ENCODE measurements around the gene GPX5.

The GPX5 gene

DNA sequence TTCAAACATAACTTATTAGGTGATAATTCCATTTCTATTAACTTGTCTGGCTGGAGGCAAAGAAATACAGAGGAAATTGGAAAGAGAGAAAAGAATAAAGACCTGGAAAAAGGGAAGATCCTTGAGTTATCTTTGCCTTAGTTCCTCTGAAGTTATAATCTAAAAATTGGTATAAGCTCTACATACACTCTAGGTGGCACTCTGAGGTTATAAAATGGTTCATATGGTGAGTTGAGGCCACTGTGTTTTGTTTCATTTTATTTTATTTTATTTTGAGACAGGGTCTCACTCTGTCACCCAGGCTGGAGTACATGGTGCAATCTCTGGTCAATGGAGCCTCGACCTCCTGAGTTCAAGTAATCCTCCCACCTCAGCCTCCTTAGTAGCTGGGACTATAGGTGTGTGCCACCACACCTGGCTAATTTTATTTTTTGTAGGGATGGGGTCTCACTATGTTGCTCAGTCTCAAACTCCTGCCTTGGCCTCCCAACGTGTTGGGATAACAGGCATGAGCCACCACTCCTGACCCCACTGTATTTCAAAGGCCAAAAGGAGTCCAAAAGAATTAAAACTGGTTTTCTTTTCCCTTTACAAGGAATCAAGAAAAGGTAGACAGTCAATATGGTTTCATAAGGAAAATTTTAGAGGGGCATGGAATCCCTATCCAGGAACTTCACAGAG is 29.4 kb upstream of the GPX5 start:
- ChIA-PET CTCF (interaction anchor here (0.6 to 2.9 kb wide), 25 partner anchors 18 to 1092 kb away, joined by 3 to 21 read pairs (median 3); partner anchors contain the start of gene GPX6), POLR2A (interaction anchor here (0.9 kb wide), 1 partner anchor 88 kb away, joined by 3 read pairs; no protein-coding TSS in a partner anchor)
- Histone ChIP-seq H3K9me3 (ENCODE audit: control insufficient read depth, insufficient read depth, low read depth, low read length) (no peaks in the 10 kb centered on the region), H3K27ac (ENCODE audit: extremely low read depth, low read depth, low read length) (no peak overlapping the region), H3K36me3 (ENCODE audit: control insufficient read depth in 2 of 2, insufficient read depth in 1 of 2, low read length in 2 of 2) (no peaks in the 10 kb centered on the region), H3K4me1 (ENCODE audit: control insufficient read depth, insufficient read depth, low read length) (no peaks in the 10 kb centered on the region), H3K4me3 (ENCODE audit: low read depth, low read length) (no peak overlapping the region)
- TF ChIP-seq SP3 (tag by site-specific recombination; IDR thresholded peaks at IDR 0.05) (no peak), ZNF121 (tag by site-specific recombination; IDR thresholded peaks at IDR 0.05) (peak; percentile 85), ZNF214 (tag by site-specific recombination; IDR thresholded peaks at IDR 0.05; ENCODE audit: borderline replicate concordance) (no peak), ZNF76 (tag by site-specific recombination; IDR thresholded peaks at IDR 0.05; ENCODE audit: borderline replicate concordance, low read depth) (no peak), ZFP69B (tag by site-specific recombination; IDR thresholded peaks at IDR 0.05) (no peak), ZNF146 (tag by site-specific recombination; IDR thresholded peaks at IDR 0.05) (no peak), ZNF791 (tag by site-specific recombination; IDR thresholded peaks at IDR 0.05) (no peak), KLF9 (tag by site-specific recombination; IDR thresholded peaks at IDR 0.05; ENCODE audit: low read depth) (no peak), ZNF654 (tag by site-specific recombination; IDR thresholded peaks at IDR 0.05; ENCODE audit: low read depth) (peak; percentile 56)
- TF ChIP-seq, protein P1, sequence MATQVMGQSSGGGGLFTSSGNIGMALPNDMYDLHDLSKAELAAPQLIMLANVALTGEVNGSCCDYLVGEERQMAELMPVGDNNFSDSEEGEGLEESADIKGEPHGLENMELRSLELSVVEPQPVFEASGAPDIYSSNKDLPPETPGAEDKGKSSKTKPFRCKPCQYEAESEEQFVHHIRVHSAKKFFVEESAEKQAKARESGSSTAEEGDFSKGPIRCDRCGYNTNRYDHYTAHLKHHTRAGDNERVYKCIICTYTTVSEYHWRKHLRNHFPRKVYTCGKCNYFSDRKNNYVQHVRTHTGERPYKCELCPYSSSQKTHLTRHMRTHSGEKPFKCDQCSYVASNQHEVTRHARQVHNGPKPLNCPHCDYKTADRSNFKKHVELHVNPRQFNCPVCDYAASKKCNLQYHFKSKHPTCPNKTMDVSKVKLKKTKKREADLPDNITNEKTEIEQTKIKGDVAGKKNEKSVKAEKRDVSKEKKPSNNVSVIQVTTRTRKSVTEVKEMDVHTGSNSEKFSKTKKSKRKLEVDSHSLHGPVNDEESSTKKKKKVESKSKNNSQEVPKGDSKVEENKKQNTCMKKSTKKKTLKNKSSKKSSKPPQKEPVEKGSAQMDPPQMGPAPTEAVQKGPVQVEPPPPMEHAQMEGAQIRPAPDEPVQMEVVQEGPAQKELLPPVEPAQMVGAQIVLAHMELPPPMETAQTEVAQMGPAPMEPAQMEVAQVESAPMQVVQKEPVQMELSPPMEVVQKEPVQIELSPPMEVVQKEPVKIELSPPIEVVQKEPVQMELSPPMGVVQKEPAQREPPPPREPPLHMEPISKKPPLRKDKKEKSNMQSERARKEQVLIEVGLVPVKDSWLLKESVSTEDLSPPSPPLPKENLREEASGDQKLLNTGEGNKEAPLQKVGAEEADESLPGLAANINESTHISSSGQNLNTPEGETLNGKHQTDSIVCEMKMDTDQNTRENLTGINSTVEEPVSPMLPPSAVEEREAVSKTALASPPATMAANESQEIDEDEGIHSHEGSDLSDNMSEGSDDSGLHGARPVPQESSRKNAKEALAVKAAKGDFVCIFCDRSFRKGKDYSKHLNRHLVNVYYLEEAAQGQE (tag by site-specific recombination; IDR thresholded peaks at IDR 0.05) = no peak
- TF ChIP-seq, protein P2, sequence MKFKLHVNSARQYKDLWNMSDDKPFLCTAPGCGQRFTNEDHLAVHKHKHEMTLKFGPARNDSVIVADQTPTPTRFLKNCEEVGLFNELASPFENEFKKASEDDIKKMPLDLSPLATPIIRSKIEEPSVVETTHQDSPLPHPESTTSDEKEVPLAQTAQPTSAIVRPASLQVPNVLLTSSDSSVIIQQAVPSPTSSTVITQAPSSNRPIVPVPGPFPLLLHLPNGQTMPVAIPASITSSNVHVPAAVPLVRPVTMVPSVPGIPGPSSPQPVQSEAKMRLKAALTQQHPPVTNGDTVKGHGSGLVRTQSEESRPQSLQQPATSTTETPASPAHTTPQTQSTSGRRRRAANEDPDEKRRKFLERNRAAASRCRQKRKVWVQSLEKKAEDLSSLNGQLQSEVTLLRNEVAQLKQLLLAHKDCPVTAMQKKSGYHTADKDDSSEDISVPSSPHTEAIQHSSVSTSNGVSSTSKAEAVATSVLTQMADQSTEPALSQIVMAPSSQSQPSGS (tag by site-specific recombination; IDR thresholded peaks at IDR 0.05; ENCODE audit: low read depth) = no peak
- TF ChIP-seq, protein P3, sequence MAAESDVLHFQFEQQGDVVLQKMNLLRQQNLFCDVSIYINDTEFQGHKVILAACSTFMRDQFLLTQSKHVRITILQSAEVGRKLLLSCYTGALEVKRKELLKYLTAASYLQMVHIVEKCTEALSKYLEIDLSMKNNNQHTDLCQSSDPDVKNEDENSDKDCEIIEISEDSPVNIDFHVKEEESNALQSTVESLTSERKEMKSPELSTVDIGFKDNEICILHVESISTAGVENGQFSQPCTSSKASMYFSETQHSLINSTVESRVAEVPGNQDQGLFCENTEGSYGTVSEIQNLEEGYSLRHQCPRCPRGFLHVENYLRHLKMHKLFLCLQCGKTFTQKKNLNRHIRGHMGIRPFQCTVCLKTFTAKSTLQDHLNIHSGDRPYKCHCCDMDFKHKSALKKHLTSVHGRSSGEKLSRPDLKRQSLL (tag by site-specific recombination; IDR thresholded peaks at IDR 0.05) = no peak

DNA sequence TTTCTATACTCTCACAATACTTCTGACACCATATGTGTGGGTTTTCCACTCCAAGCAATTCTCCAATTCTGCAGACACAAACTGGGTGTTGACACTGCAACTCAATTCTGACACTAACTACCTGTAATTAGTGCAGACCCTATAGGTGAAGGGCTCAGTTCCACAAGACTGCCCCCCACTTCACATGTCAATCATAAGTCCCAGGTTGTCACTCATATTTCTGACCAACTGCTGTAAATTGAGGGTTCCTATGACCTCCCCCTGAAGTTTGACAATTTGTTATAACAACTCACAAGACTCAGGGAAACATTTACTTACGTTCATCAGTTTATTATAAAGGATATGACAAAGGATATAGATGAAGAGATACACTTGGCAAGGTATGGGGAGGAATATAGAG is 28.4 kb upstream of the GPX5 start:
- CTCF ChIA-PET = interaction anchor here (0.6 to 3.7 kb wide), 6 partner anchors 20 to 313 kb away, joined by 3 to 21 read pairs (median 8); no protein-coding TSS in a partner anchor
- no peak overlapping the region for H3K4me3 ChIP-seq (ENCODE audit: low read depth, low read length)
- no peak overlapping the region for H3K27ac ChIP-seq (ENCODE audit: extremely low read depth, low read depth, low read length)
- POLR2A ChIA-PET = interaction anchor here (0.8 kb wide), 1 partner anchor 89 kb away, joined by 3 read pairs; no protein-coding TSS in a partner anchor
- H3K36me3 ChIP-seq (ENCODE audit: control insufficient read depth in 2 of 2, insufficient read depth in 1 of 2, low read length in 2 of 2) = no peaks in the 10 kb centered on the region
- no peaks in the 10 kb centered on the region for H3K4me1 ChIP-seq (ENCODE audit: control insufficient read depth, insufficient read depth, low read length)
- H3K9me3 ChIP-seq (ENCODE audit: control insufficient read depth, insufficient read depth, low read depth, low read length) = no peaks in the 10 kb centered on the region
- no peak for TF ChIP-seq ZNF623 (tag by site-specific recombination; IDR thresholded peaks at IDR 0.05)

DNA sequence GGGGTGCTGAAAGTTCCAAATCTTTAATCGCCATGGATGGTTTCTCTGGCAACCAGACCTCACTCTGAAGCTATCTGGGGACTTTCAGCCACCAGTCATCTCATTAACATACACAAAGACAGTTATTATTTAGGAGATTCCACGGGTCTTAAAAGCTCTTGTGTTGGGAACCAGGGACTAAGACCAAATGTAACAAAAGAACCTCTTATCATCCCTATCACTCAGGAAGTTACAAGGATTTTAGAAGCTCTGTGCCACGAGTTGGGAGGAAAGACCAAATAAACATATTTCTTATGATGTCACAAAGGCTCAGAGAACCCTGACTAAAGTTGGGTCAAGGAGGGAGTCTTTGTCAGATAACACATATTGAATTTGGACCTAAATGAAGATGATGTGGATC is 27.8 kb upstream of the GPX5 start:
- H3K4me1 ChIP-seq (ENCODE audit: control insufficient read depth, insufficient read depth, low read length) = no peaks in the 10 kb centered on the region
- no peaks in the 10 kb centered on the region for H3K36me3 ChIP-seq (ENCODE audit: control insufficient read depth in 2 of 2, insufficient read depth in 1 of 2, low read length in 2 of 2)
- CTCF ChIA-PET = interaction anchor here (0.7 to 3.7 kb wide), 5 partner anchors 19 to 187 kb away, joined by 3 to 21 read pairs (median 4); no protein-coding TSS in a partner anchor
- H3K9me3 ChIP-seq (ENCODE audit: control insufficient read depth, insufficient read depth, low read depth, low read length) = no peaks in the 10 kb centered on the region
- TF ChIP-seq, protein P4, sequence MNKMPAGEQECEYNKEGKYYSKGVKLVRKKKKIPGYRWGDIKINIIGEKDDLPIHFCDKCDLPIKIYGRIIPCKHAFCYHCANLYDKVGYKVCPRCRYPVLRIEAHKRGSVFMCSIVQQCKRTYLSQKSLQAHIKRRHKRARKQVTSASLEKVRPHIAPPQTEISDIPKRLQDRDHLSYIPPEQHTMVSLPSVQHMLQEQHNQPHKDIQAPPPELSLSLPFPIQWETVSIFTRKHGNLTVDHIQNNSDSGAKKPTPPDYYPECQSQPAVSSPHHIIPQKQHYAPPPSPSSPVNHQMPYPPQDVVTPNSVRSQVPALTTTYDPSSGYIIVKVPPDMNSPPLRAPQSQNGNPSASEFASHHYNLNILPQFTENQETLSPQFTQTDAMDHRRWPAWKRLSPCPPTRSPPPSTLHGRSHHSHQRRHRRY (tag by site-specific recombination; IDR thresholded peaks at IDR 0.05) = no peak
- TF ChIP-seq ZNF133 (tag by site-specific recombination; IDR thresholded peaks at IDR 0.05) = no peak
- no peak for TF ChIP-seq SCRT1 (tag by site-specific recombination; IDR thresholded peaks at IDR 0.05; ENCODE audit: borderline replicate concordance)
- TF ChIP-seq KLF10 (tag by site-specific recombination; IDR thresholded peaks at IDR 0.05) = no peak
- TF ChIP-seq ZNF302 (tag by site-specific recombination; IDR thresholded peaks at IDR 0.05; ENCODE audit: low read depth) = no peak
- TF ChIP-seq HOXA7 (CRISPR knock-in tag; IDR thresholded peaks at IDR 0.05; ENCODE audit: borderline replicate concordance) = no peak
- TF ChIP-seq OVOL3 (tag by site-specific recombination; IDR thresholded peaks at IDR 0.05) = no peak
- TF ChIP-seq ZBTB1 (tag by site-specific recombination; IDR thresholded peaks at IDR 0.05) = no peak
- TF ChIP-seq SETDB1 (IDR thresholded peaks at IDR 0.05; ENCODE audit: insufficient read length, low read length) = no peak
- TF ChIP-seq ZNF202 (tag by site-specific recombination; IDR thresholded peaks at IDR 0.05; ENCODE audit: borderline replicate concordance) = no peak
- TF ChIP-seq ZNF132 (tag by site-specific recombination; IDR thresholded peaks at IDR 0.05; ENCODE audit: borderline replicate concordance) = no peak
- H3K4me3 ChIP-seq (ENCODE audit: low read depth, low read length) = no peak overlapping the region
- POLR2A ChIA-PET = interaction anchor here (0.6 to 0.8 kb wide), 2 partner anchors 88 to 936 kb away, joined by 3 read pairs; no protein-coding TSS in a partner anchor
- no peak overlapping the region for H3K27ac ChIP-seq (ENCODE audit: extremely low read depth, low read depth, low read length)

Data from HEK293 (cell line).